Natural killer cell (primary cell): ENCODE measurements around the gene DCAF5. TPM values are rescaled to one million over a fixed set of nuclear protein-coding genes. Genes with fewer than 3 reads are reported as not detected.

Source experiments
- ATAC-seq, 3 donors: fragments of 150-1000 bp in 2 of 3; fragments of 200-7000 bp in 1 of 3; cut with Tn5 transposase; 1 replicate in 1 of 3; 2 replicates in 2 of 3; pipeline ENCODE4 v1.10.0; 2021; ENCODE audit warnings: mild to moderate bottlenecking in 2 of 3, moderate library complexity in 2 of 3
- DNase-seq, 2 donors: peaks; one replicate each; pipeline versions ENCODE4 v3.0.0 to v3.0.0-alpha.2; 2013 to 2021; ENCODE audit warnings: mixed read lengths in 1 of 2
- H3K27ac ChIP-seq: one replicate; pipeline ENCODE4 v1.5.1; 2013; ENCODE audit warnings: mild to moderate bottlenecking, low read length
- H3K27me3 ChIP-seq: one replicate; pipeline ENCODE4 v1.6.1; 2013; ENCODE audit warnings: low read length; ENCODE audit not compliant: control insufficient read depth, insufficient read depth
- H3K36me3 ChIP-seq: one replicate; pipeline ENCODE4 v1.6.1; 2013; ENCODE audit warnings: low read length; ENCODE audit not compliant: control insufficient read depth, insufficient read depth
- H3K4me1 ChIP-seq: one replicate; pipeline ENCODE4 v1.6.1; 2013; ENCODE audit warnings: low read length; ENCODE audit not compliant: control insufficient read depth, insufficient read depth
- H3K4me3 ChIP-seq: one replicate; pipeline ENCODE4 v1.5.1; 2013; ENCODE audit warnings: low read length
- H3K9me3 ChIP-seq: one replicate; pipeline ENCODE4 v1.6.1; 2013; ENCODE audit warnings: low read length; ENCODE audit not compliant: control insufficient read depth, insufficient read depth
- H3K27ac Mint-ChIP-seq, 2 donors: one replicate each; pipeline ENCODE4 v1.8.0; 2022; ENCODE audit warnings: mild to moderate bottlenecking in 2 of 2, mixed read lengths in 2 of 2, moderate library complexity in 1 of 2
- H3K27me3 Mint-ChIP-seq, 2 donors: one replicate each; pipeline ENCODE4 v1.8.0; 2022; ENCODE audit warnings: low read depth in 2 of 2, mixed read lengths in 2 of 2
- H3K36me3 Mint-ChIP-seq: one replicate; pipeline ENCODE4 v1.8.0; 2022; ENCODE audit warnings: mixed read lengths
- H3K4me1 Mint-ChIP-seq, 2 donors: one replicate each; pipeline ENCODE4 v1.8.0; 2022; ENCODE audit warnings: mixed read lengths in 2 of 2
- H3K4me3 Mint-ChIP-seq: one replicate; pipeline ENCODE4 v1.8.0; 2022; ENCODE audit warnings: mild to moderate bottlenecking, moderate library complexity, mixed read lengths
- H3K9me3 Mint-ChIP-seq, 2 donors: one replicate each; pipeline ENCODE4 v1.8.0; 2022; ENCODE audit warnings: mixed read lengths in 2 of 2
- WGBS: methylation state at CpG from one replicate; pipeline ENCODE4 v1.1.7; 2013; ENCODE audit warnings: missing lambda C conversion rate; ENCODE audit not compliant: insufficient coverage; 5-methylcytosine and 5-hydroxymethylcytosine counted together
- intact Hi-C: fragments of 100-400 bp; cut with micrococcal nuclease; formaldehyde crosslinking; loops from one replicate; pipeline ENCODE4 v1.14.2; 2022
- total RNA-seq, 4 donors: library from RNA; stranded (reverse); fragments of 120-200 nt in 1 of 4; gene quantifications; one replicate each; pipeline versions ENCODE4 v1.2.3 to v1.2.4, GENCODE V29; 2013 to 2022
- TF ChIP-seq, protein P1 (sequence below): fragments of 200-600 bp; IDR thresholded peaks from one replicate; pipeline ENCODE4 v1.8.0; 2022; ENCODE audit warnings: antibody characterized with exemption

The DCAF5 gene
- total RNA-seq, 3 donors from 2014 or later (not counting 1 experiment from before 2014, with no cell fraction given), result 92.0 to 112 (median 99.2) TPM

- no peak overlapping the region for H3K4me3 ChIP-seq
- Mint-ChIP-seq H3K36me3 (no peaks in the 10 kb centered on the region), H3K4me3 (no peak overlapping the region), H3K9me3 (no peaks in the 10 kb centered on the region), H3K4me1 (peaks cover 8 to 10% of the 10 kb centered on the region in 2 donors), H3K27me3 (peaks cover 20 to 27% of the 10 kb centered on the region in 2 donors), H3K27ac (no peak overlapping the region)
- TF ChIP-seq, protein P1, sequence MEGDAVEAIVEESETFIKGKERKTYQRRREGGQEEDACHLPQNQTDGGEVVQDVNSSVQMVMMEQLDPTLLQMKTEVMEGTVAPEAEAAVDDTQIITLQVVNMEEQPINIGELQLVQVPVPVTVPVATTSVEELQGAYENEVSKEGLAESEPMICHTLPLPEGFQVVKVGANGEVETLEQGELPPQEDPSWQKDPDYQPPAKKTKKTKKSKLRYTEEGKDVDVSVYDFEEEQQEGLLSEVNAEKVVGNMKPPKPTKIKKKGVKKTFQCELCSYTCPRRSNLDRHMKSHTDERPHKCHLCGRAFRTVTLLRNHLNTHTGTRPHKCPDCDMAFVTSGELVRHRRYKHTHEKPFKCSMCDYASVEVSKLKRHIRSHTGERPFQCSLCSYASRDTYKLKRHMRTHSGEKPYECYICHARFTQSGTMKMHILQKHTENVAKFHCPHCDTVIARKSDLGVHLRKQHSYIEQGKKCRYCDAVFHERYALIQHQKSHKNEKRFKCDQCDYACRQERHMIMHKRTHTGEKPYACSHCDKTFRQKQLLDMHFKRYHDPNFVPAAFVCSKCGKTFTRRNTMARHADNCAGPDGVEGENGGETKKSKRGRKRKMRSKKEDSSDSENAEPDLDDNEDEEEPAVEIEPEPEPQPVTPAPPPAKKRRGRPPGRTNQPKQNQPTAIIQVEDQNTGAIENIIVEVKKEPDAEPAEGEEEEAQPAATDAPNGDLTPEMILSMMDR, result no peak
- H3K27ac ChIP-seq, result no peak overlapping the region
- DNase-seq (no peak), ATAC-seq (no peak)
- WGBS, result 78% methylated on average over 7 of the region's 7 CpGs
- H3K27me3 ChIP-seq, result peaks cover 2% of the 10 kb centered on the region
- H3K9me3 ChIP-seq, result no peaks in the 10 kb centered on the region
- intact Hi-C loops, result no loop called here
- peaks cover 4% of the 10 kb centered on the region for H3K4me1 ChIP-seq
- no peaks in the 10 kb centered on the region for H3K36me3 ChIP-seq
Measured at GRCh38 chr14:69037790-69038454, 115.0 kb downstream of the DCAF5 start.

DNA sequence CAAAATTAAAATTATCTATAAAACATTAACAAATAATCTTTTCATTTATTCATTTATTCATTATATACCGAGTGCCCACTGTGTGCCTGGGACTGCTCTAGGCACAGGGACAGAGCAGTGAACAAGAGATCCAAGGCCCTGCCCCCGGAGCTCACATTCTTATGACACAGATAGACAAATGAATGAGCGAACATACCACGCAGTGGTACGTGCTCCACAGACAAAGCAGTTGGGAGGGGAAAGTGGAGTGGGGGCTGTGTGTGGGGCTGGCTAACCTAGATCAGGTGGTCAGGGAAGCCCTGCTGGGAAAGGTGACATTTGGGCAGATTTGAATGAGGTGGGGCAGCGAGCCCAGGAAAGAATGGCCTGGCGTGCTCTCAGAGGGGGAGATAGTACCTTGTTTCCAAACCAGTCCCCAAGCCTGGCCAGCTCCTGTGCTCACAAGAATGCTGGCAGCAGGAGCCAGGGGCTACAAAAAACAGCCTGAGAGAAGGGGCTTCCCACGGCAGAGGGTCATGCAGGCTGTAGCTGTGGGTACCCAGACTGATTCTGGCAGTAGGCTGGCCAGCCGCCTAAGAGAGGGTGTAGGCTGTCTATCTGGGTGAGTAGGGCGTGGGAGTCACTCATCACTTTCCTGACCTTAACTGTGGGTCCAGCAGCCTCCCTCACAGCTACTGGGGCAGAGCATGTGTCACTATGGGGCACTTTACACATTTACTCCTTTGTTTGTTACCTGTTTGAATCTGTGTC lies 116.0 kb downstream of the DCAF5 start:
- Mint-ChIP-seq H3K36me3 (no peaks in the 10 kb centered on the region), H3K9me3 (no peaks in the 10 kb centered on the region), H3K27me3 (peaks cover 20 to 27% of the 10 kb centered on the region in 2 donors), H3K4me3 (no peak overlapping the region), H3K4me1 (peaks cover 0 to 6% of the 10 kb centered on the region in 2 donors), H3K27ac (no peak overlapping the region)
- no peak overlapping the region for H3K4me3 ChIP-seq
- no peak overlapping the region for H3K27ac ChIP-seq
- 87% methylated on average over 10 of the region's 10 CpGs for WGBS
- no peaks in the 10 kb centered on the region for H3K9me3 ChIP-seq
- H3K4me1 ChIP-seq, result peaks cover 4% of the 10 kb centered on the region
- TF ChIP-seq, protein P1, result no peak
- ATAC-seq (no peak), DNase-seq (no peak)
- intact Hi-C loops, result no loop called here
- H3K27me3 ChIP-seq, result peaks cover 2% of the 10 kb centered on the region
- no peaks in the 10 kb centered on the region for H3K36me3 ChIP-seq

DNA sequence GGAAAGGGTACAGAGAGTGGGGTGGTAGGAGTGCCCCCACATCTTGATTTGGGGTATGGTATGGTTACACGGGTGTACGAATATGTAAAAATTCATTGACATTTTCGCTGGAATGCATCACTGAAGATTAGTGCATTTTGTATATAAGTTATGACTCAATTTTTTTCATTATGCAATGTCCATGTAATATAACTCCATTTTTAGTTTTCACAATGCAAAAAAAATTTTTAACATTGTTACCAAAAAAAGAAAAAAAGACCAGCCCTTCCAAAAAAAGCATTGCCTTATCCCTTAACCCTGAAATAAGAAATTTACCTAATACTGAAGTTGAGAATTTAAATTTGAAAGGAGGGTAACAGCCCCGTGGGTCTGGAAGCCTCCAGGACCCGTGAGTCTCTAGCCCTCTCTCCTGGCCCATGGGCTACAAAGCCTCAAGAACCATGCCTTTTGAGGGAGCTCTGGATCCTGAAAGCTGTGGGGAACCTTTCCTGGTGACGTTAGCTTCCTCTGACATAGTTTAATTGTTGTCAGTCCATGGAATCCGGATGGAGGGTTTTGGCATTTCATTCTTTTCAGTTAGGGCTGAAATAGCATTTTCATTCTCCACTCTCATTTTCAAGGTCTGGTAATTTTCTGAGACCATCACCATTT lies 118.2 kb downstream of the DCAF5 start:
- Mint-ChIP-seq H3K4me1 (peaks cover 0 to 6% of the 10 kb centered on the region in 2 donors), H3K27ac (no peak overlapping the region), H3K4me3 (no peak overlapping the region), H3K9me3 (no peaks in the 10 kb centered on the region), H3K27me3 (peaks cover 14 to 19% of the 10 kb centered on the region in 2 donors), H3K36me3 (no peaks in the 10 kb centered on the region)
- intact Hi-C loops, result no loop called here
- TF ChIP-seq, protein P1, result no peak
- Histone ChIP-seq H3K4me3 (no peak overlapping the region), H3K4me1 (peaks cover 4% of the 10 kb centered on the region), H3K36me3 (no peaks in the 10 kb centered on the region), H3K27me3 (peaks cover 2% of the 10 kb centered on the region), H3K27ac (no peak overlapping the region), H3K9me3 (no peaks in the 10 kb centered on the region)
- no peak for DNase-seq
- 57% methylated on average over 6 of the region's 7 CpGs for WGBS
- no peak for ATAC-seq
